Neural cell (in vitro differentiated cells): ENCODE results near the gene GTPBP4. TPM values are rescaled to one million over a fixed set of nuclear protein-coding genes. Genes with fewer than 3 reads are reported as not detected.

Experiments used
- polyA plus RNA-seq: library from polyadenylated mRNA; depleted of rRNA; stranded (reverse); fragments of >200 nt; gene quantifications from 2 replicates; pipeline ENCODE4 v1.2.3, GENCODE V29; 2014

Gene GTPBP4
- polyA plus RNA-seq, 1 donor from 2014 or later: 32.7 TPM

Other genes with a start within 250 kb of the GTPBP4 start
- 14.2 and 15.7 TPM in 2 replicates for gene LARP4B, start 56.7 kb upstream of the GTPBP4 start, polyA plus RNA-seq
- gene IDI2, start 37.4 kb downstream of the GTPBP4 start, polyA plus RNA-seq: 0.24 TPM in 1 of 2 replicates, not detected in the other
- 276 and 307 TPM in 2 replicates for gene IDI1, start 60.7 kb downstream of the GTPBP4 start, polyA plus RNA-seq
- 31.2 and 32.3 TPM in 2 replicates for gene WDR37, start 68.0 kb downstream of the GTPBP4 start, polyA plus RNA-seq